Ovary (tissue), 9 donors: ENCODE measurements around the gene GNAL. TPM values are rescaled to one million over a fixed set of nuclear protein-coding genes. Genes with fewer than 3 reads are reported as not detected.

ENCODE experiments used
- DNase-seq, 5 donors: peaks; one replicate each; pipeline ENCODE4 v3.0.0-alpha.2; 2019 to 2020
- H3K27ac ChIP-seq, 2 donors: fragments of 200-600 bp; one replicate each; pipeline versions ENCODE4 v1.5.1 to v1.8.0; 2019 to 2022
- H3K27me3 ChIP-seq: fragments of 200-600 bp; one replicate; pipeline ENCODE4 v1.8.0; 2022
- H3K36me3 ChIP-seq: fragments of 200-600 bp; sonication (generic); one replicate; pipeline ENCODE4 v1.5.1; 2019
- H3K4me1 ChIP-seq: one replicate; pipeline ENCODE4 v1.8.1; 2013; ENCODE audit warnings: mild to moderate bottlenecking, moderate library complexity; ENCODE audit not compliant: insufficient read depth
- H3K4me3 ChIP-seq: fragments of 200-600 bp; sonication (generic); one replicate; pipeline ENCODE4 v1.5.1; 2017
- H3K9me3 ChIP-seq, 2 donors: fragments of 200-600 bp in 1 of 2; sonication (generic) in 1 of 2; one replicate each; pipeline versions ENCODE4 v1.5.1 to v1.8.1; 2013 to 2019; ENCODE audit warnings: mild to moderate bottlenecking in 1 of 2, moderate library complexity in 1 of 2
- CTCF ChIP-seq, 3 donors: fragments of 450-650 bp in 2 of 3; fragments of 200-600 bp in 1 of 3; IDR thresholded peaks; one replicate each; pipeline versions ENCODE4 v1.5.1 to v1.8.0; 2016 to 2022; ENCODE audit warnings: antibody characterized with exemption in 3 of 3, mild to moderate bottlenecking in 1 of 3
- EP300 ChIP-seq: sonication (generic); formaldehyde crosslinking; IDR thresholded peaks from one replicate; pipeline ENCODE4 v1.6.1; 2017; ENCODE audit warnings: antibody characterized with exemption
- POLR2A ChIP-seq: fragments of 450-650 bp; IDR thresholded peaks from one replicate; pipeline ENCODE4 v1.6.1; 2017; ENCODE audit warnings: antibody characterized with exemption, mild to moderate bottlenecking, moderate library complexity
- WGBS, 3 donors: extraction: QIAGEN DNeasy Blood & Tissue Kit in 1 of 3; methylation state at CpG; one replicate each; pipeline versions ENCODE4 v1.1.5 to v1.1.7; 2013 to 2017; 5-methylcytosine and 5-hydroxymethylcytosine counted together
- intact Hi-C, 4 donors: fragments of 100-400 bp; cut with DNase I; formaldehyde crosslinking; loops; one replicate each; pipeline versions ENCODE4 v1.11.0 to v1.15.1; 2022 to 2023
- polyA plus RNA-seq, 2 donors: library from polyadenylated mRNA; stranded (reverse); fragments of 200-250 nt in 1 of 2; fragments of 350-450 nt in 1 of 2; fragmentation: Illumina TruSeq in 1 of 2; extraction: RNeasy Lipid Tissue Mini Kit (QIAGEN cat#74804) in 1 of 2; gene quantifications; one replicate each; pipeline ENCODE4 v1.2.3, GENCODE V29; 2013 to 2014
- total RNA-seq, 7 donors: library from RNA; depleted of rRNA in 2 of 7; stranded (reverse); fragments of >200 nt in 2 of 7; fragmentation: NEBNext Ultra II Directional in 3 of 7; extraction: Animal tissue kit (Norgen Biotek cat#: 25700) in 3 of 7; gene quantifications; one replicate each; pipeline versions ENCODE4 v1.1.0 to v1.2.4, GENCODE V29; 2016 to 2023
- donor health status: DM: no; HTN: no; CAD: no; lungs with moderate emphysema.
- donor health status: DM: no; HTN: no; CAD: no.
- donor health status: Bipolar disorder and iron deficiency.
- donor health status: DM: yes; HTN: yes; CAD: no.
- donor health status: DM: no; HTN: no; CAD: no.
- donor health status: DM: yes; HTN: yes; CAD: no.

Gene GNAL
- total and polyA plus RNA-seq, 9 donors, result 1.6 to 15.4 (median 3.4) TPM

- H3K36me3 ChIP-seq, result no peaks in the 10 kb centered on the region
- H3K4me3 ChIP-seq, result no peak overlapping the region
- TF ChIP-seq EP300 (no peak), POLR2A (no peak), CTCF (IDR thresholded peaks at IDR 0.05) (no peak)
- H3K9me3 ChIP-seq, result no peaks in the 10 kb centered on the region
- no peaks in the 10 kb centered on the region for H3K4me1 ChIP-seq
- DNase-seq, result no peak
- WGBS, 3 donors, result 91 to 96% (median 92%) methylated on average over 7 of the region's 7 CpGs
- H3K27ac ChIP-seq, result no peak overlapping the region
- no peaks in the 10 kb centered on the region for H3K27me3 ChIP-seq
- intact Hi-C loops, result no loop called here
These were observed 118.2 kb downstream of the GNAL start for GRCh38 chr18:11807233-11807632.

- Histone ChIP-seq H3K9me3 (no peaks in the 10 kb centered on the region), H3K4me1 (no peaks in the 10 kb centered on the region), H3K27ac (no peak overlapping the region), H3K27me3 (no peaks in the 10 kb centered on the region), H3K36me3 (no peaks in the 10 kb centered on the region), H3K4me3 (no peak overlapping the region)
- DNase-seq, result no peak
- intact Hi-C loops, result no loop called here
- TF ChIP-seq POLR2A (no peak), CTCF (IDR thresholded peaks at IDR 0.05) (no peak), EP300 (no peak)
- 46 to 58% (median 49%) methylated on average over 11 of the region's 11 CpGs for WGBS, 3 donors
These were observed 119.2 kb downstream of the GNAL start for GRCh38 chr18:11808001-11808855.

DNA sequence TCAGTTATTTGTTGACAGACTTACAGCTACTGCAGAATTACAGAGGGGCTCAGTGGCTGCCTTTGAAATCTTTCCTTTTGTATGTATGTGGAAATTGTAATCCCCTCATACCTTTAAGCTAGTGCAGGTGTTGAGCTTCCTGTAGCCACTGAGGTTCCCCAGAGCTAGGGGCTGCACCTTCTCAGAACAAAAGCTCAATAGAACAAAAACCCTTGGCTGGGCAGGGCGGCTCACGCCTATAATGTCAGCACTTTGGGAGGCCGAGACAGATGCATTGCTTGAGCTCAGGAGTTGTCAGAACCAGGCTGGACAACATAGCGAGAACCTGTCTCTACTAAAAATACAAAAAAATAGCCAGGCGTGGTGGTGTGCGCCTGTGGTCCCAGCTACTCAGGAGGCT is 120.8 kb downstream of the GNAL start:
- H3K27me3 ChIP-seq, result no peaks in the 10 kb centered on the region
- H3K27ac ChIP-seq, result no peak overlapping the region
- no peak overlapping the region for H3K4me3 ChIP-seq
- H3K36me3 ChIP-seq, result no peaks in the 10 kb centered on the region
- WGBS, 3 donors, result 96 to 98% (median 96%) methylated on average over 6 of the region's 6 CpGs
- no peak for TF ChIP-seq CTCF (IDR thresholded peaks at IDR 0.05)
- TF ChIP-seq POLR2A, result no peak
- no peak for TF ChIP-seq EP300
- no peaks in the 10 kb centered on the region for H3K9me3 ChIP-seq
- no peaks in the 10 kb centered on the region for H3K4me1 ChIP-seq
- intact Hi-C loops, result no loop called here
- DNase-seq, result no peak

GRCh38 chr18:11810379-11810778 is 121.3 kb downstream of the GNAL start:
- Histone ChIP-seq H3K4me3 (no peak overlapping the region), H3K9me3 (no peaks in the 10 kb centered on the region), H3K36me3 (no peaks in the 10 kb centered on the region), H3K27ac (no peak overlapping the region), H3K27me3 (no peaks in the 10 kb centered on the region), H3K4me1 (no peaks in the 10 kb centered on the region)
- TF ChIP-seq CTCF (IDR thresholded peaks at IDR 0.05) (no peak), EP300 (no peak), POLR2A (no peak)
- intact Hi-C loops, result no loop called here
- no peak for DNase-seq
- 77 to 95% (median 90%) methylated on average over 3 of the region's 3 CpGs for WGBS, 3 donors
